ENCODE measurements around the gene UCK1. TPM values are rescaled to one million over a fixed set of nuclear protein-coding genes. Genes with fewer than 3 reads are reported as not detected.

UCK1 gene
- total and polyA plus RNA-seq, 2 of the 13 experiments (the other 11 are each of a cell fraction or from before 2014, with no cell fraction given) = 11.0 to 24.1 TPM

- no peak for TF ChIP-seq ARID5B (CRISPR knock-in tag; IDR thresholded peaks at IDR 0.05)
- TF ChIP-seq E2F5 (CRISPR knock-in tag; conservative IDR thresholded peaks at IDR 0.05) = peak; percentile 74
Measured at GRCh38 chr9:131546336-131547084, 15.4 kb upstream of the UCK1 start (continued).

- H3K4me2 ChIP-seq (ENCODE audit: low read depth, low read length) = peak overlapping the region; percentile 84
- TF ChIP-seq ZNF430 (CRISPR knock-in tag; IDR thresholded peaks at IDR 0.05) (0 out of 2 replicates have a peak, but pooled peaks have one; percentile 12), AHDC1 (CRISPR knock-in tag; IDR thresholded peaks at IDR 0.05; ENCODE audit: borderline replicate concordance) (no peak), FLYWCH1 (CRISPR knock-in tag; IDR thresholded peaks at IDR 0.05) (no peak), TGIF2 (CRISPR knock-in tag; IDR thresholded peaks at IDR 0.05) (no peak), ZNF709 (CRISPR knock-in tag; IDR thresholded peaks at IDR 0.05) (0 out of 2 replicates have a peak, but pooled peaks have one; percentile 5), ZNF17 (CRISPR knock-in tag; IDR thresholded peaks at IDR 0.05) (no peak)
Measured at GRCh38 chr9:131545786-131546335, 14.8 kb upstream of the UCK1 start.

More at GRCh38 chr9:131545786-131546335, 14.8 kb upstream of the UCK1 start:
- H2AFZ ChIP-seq (ENCODE audit: low read length) = no peak overlapping the region
- FAIRE-seq (no peak), ATAC-seq (peak; percentile 45), DNase-seq (ENCODE audit: low spot score) (no peak)
- no peak overlapping the region for H3K27ac ChIP-seq (ENCODE audit: extremely low read length, insufficient read depth, low read length)
- intact Hi-C loops (cut with micrococcal nuclease; ENCODE audit: unreplicated experiment) (no loop called here), in situ Hi-C loops (cut with HindIII; ENCODE audit: extremely low pct_ligation_motif_present, low pct_unique_long_range_greater_than_20kb) (no loop called here)
- peaks cover 10 to 63% of the 10 kb centered on the region in 2 experiments; a peak in 4 of 5 replicates for H3K27me3 ChIP-seq (ENCODE audit: control insufficient read depth in 1 of 2, insufficient read depth in 2 of 2, low read length in 2 of 2)
- ChIA-PET POLR2A (interaction anchor here (0.6 to 1.7 kb wide), 5 partner anchors 9 to 172 kb away, joined by 3 to 6 read pairs (median 3); partner anchors contain the start of gene UCK1), CTCF (ENCODE audit: low intra/inter-chr PET ratio, low total read pairs) (interaction anchor here (0.7 kb wide), 1 partner anchor 59 kb away, joined by 3 read pairs; no protein-coding TSS in a partner anchor)
- no peak overlapping the region for H3K9ac ChIP-seq (ENCODE audit: insufficient read depth, low read depth, low read length)
- peaks cover 11% of the 10 kb centered on the region; the same call in 1 of the 2 replicates for H4K20me1 ChIP-seq (ENCODE audit: insufficient read depth, low read length)
- no peaks in the 10 kb centered on the region for H3K36me3 ChIP-seq (replicated peaks in 1 of 2; ENCODE audit: control insufficient read depth in 1 of 2, insufficient read depth in 2 of 2, low read length in 2 of 2)
- H3K4me1 ChIP-seq (ENCODE audit: insufficient read depth, low read length) = peaks cover 25% of the 10 kb centered on the region
- no TSS peak for BruUV-seq (replicated peaks)
- 9% methylated on average over 11 of the region's 30 CpGs for WGBS (ENCODE audit: low lambda C conversion rate)
- H3K9me3 ChIP-seq (ENCODE audit: low read length) = peaks cover 22% of the 10 kb centered on the region
- H3K79me2 ChIP-seq (ENCODE audit: insufficient read depth, low read length) = no peaks in the 10 kb centered on the region
- peak overlapping the region; percentile 16 to 70 (median 19); a peak in 3 of 6 replicates for H3K4me3 ChIP-seq (replicated peaks in 1 of 3; ENCODE audit: insufficient read depth in 1 of 3, low read depth in 2 of 3, low read length in 3 of 3)

All from HepG2 (cell line).